ENCODE results near the gene MAP2K3.

DNA sequence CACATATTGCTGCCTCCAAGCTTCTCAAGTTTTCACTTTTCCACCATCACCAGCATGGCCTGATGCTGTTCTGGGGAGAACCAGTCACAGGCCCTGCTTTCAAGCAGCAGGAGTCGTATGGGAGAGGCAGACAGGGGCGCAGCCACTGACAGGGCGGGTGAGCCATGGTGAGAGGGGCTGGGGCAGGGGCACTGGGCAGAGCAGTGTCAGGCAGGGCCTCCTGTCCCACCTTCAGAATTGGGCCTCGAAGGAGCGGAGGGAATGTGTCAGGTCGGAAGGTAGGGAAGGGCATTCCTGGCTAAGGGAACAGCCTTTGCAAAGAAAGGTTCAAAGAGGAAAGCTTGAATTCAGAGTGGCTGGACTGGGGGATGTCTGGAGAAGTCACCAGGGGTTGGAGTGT lies 4.9 kb upstream of the MAP2K3 start:
- TF ChIP-seq POLR2A (IDR thresholded peaks at IDR 0.05) (no peak), CTCF (IDR thresholded peaks at IDR 0.05) (no peak), POLR2AphosphoS5 (IDR thresholded peaks at IDR 0.05) (no peak)

All from stomach (tissue), 4 donors.